Loucy (cell line): ENCODE data around the gene ADGRL3.

ENCODE experiments used
- H2AFZ ChIP-seq: fragments of 200-600 bp; sonication (generic); 2 replicates; pipeline ENCODE4 v1.6.0; 2016; ENCODE audit warnings: antibody characterized with exemption, mild to moderate bottlenecking, low read length, moderate library complexity
- H3F3A ChIP-seq: fragments of 200-600 bp; 2 replicates; pipeline ENCODE4 v1.6.0; 2016; ENCODE audit warnings: antibody characterized with exemption, low read depth, mild to moderate bottlenecking
- H3K27me3 ChIP-seq: fragments of 200-600 bp; sonication (generic); 2 replicates; pipeline ENCODE4 v1.6.1; 2014; ENCODE audit warnings: low read length, mild to moderate bottlenecking; ENCODE audit not compliant: insufficient read depth, poor library complexity, severe bottlenecking
- H3K36me3 ChIP-seq: fragments of 200-600 bp; sonication (generic); 2 replicates; pipeline ENCODE4 v1.6.1; 2016; ENCODE audit warnings: low read length; ENCODE audit not compliant: insufficient read depth
- H3K4me1 ChIP-seq: fragments of 200-600 bp; sonication (generic); 2 replicates; pipeline ENCODE4 v1.5.1; 2014; ENCODE audit warnings: low read length, mild to moderate bottlenecking; ENCODE audit not compliant: insufficient read depth, poor library complexity, severe bottlenecking
- H3K4me2 ChIP-seq: fragments of 200-600 bp; sonication (generic); 2 replicates; pipeline ENCODE4 v1.6.0; 2014; ENCODE audit warnings: antibody characterized with exemption, low read length, low read depth, mild to moderate bottlenecking; ENCODE audit not compliant: poor library complexity, severe bottlenecking
- H3K4me3 ChIP-seq: fragments of 200-600 bp; sonication (generic); 2 replicates; pipeline ENCODE4 v1.5.1; 2014; ENCODE audit warnings: low read length, mild to moderate bottlenecking, mixed read lengths; ENCODE audit not compliant: poor library complexity, severe bottlenecking
- H3K79me2 ChIP-seq: fragments of 200-600 bp; sonication (generic); 2 replicates; pipeline ENCODE4 v1.6.1; 2014; ENCODE audit warnings: low read length; ENCODE audit not compliant: insufficient read depth
- H3K9ac ChIP-seq: fragments of 200-600 bp; sonication (generic); 2 replicates; pipeline ENCODE4 v1.6.0; 2014; ENCODE audit warnings: mild to moderate bottlenecking, low read depth, low read length, moderate library complexity; ENCODE audit not compliant: poor library complexity, severe bottlenecking
- H3K9me2 ChIP-seq: fragments of 200-600 bp; sonication (generic); replicated peaks from 2 replicates; pipeline ENCODE4 v1.6.1; 2016; ENCODE audit warnings: low read depth, low read length, mixed read lengths
- H3K9me3 ChIP-seq: fragments of 200-600 bp; sonication (generic); 2 replicates; pipeline ENCODE4 v1.6.1; 2014; ENCODE audit warnings: mild to moderate bottlenecking, antibody characterized with exemption, low read length, low read depth; ENCODE audit not compliant: insufficient read depth
- H4K20me1 ChIP-seq: fragments of 200-600 bp; sonication (generic); 2 replicates; pipeline ENCODE4 v1.6.0; 2014; ENCODE audit warnings: antibody characterized with exemption, low read length, mild to moderate bottlenecking; ENCODE audit not compliant: insufficient read depth, poor library complexity, severe bottlenecking
- EZH2phosphoT487 ChIP-seq: fragments of 200-600 bp; IDR thresholded peaks from 2 replicates; pipeline ENCODE4 v1.6.1; 2018; ENCODE audit warnings: antibody characterized with exemption, mild to moderate bottlenecking, moderate library complexity, borderline replicate concordance
- TF ChIP-seq, protein P1 (sequence below): fragments of 200-600 bp; sonication (generic); conservative IDR thresholded peaks from 2 replicates; pipeline ENCODE4 v1.5.1; 2014; ENCODE audit warnings: mild to moderate bottlenecking, antibody characterized with exemption, low read length

ADGRL3 gene

DNA sequence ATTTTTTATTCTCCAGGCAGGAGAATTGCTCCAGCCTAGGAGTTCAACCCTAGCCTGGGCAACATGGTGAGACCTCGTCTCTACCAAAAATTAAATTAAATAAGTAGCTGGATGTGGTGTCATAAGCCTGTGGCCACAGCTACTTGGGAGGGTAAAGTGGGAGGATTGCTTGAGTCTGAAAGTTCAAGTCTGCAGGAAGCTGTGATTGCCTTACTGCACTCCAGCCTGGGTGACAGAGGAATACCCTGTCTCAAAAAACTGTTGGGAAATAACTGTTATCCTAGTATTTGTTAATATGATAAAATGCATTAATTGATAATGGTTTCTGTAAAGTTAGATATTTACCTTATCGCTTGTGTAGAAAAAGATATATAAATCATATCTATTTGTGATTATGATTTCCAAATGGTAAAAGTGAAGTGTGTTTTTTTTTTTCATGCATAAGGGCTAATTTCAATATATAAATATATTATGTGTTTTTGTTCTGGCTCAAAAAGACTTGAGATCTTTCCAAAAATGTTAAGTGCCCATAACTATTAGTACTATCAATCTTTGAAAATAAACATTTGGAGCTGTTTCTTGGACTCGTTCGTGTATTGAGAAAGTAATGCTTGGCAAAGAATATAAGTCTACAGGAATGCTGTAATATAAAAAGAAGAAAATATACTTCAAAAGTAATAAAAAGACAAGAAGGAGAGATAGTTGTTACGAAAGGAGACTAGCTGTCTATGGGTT, 396.6 kb downstream of the ADGRL3 start:
- Histone ChIP-seq H3K36me3 (no peaks in the 10 kb centered on the region), H3K4me1 (no peaks in the 10 kb centered on the region), H3K9me2 (no peaks in the 10 kb centered on the region), H3K27me3 (no peaks in the 10 kb centered on the region), H4K20me1 (no peaks in the 10 kb centered on the region), H3K4me3 (no peak overlapping the region), H3K79me2 (no peaks in the 10 kb centered on the region), H2AFZ (no peak overlapping the region), H3K9ac (no peak overlapping the region), H3K9me3 (no peaks in the 10 kb centered on the region), H3F3A (no peaks in the 10 kb centered on the region), H3K4me2 (no peak overlapping the region)
- no peak for TF ChIP-seq EZH2phosphoT487
- TF ChIP-seq, protein P1, sequence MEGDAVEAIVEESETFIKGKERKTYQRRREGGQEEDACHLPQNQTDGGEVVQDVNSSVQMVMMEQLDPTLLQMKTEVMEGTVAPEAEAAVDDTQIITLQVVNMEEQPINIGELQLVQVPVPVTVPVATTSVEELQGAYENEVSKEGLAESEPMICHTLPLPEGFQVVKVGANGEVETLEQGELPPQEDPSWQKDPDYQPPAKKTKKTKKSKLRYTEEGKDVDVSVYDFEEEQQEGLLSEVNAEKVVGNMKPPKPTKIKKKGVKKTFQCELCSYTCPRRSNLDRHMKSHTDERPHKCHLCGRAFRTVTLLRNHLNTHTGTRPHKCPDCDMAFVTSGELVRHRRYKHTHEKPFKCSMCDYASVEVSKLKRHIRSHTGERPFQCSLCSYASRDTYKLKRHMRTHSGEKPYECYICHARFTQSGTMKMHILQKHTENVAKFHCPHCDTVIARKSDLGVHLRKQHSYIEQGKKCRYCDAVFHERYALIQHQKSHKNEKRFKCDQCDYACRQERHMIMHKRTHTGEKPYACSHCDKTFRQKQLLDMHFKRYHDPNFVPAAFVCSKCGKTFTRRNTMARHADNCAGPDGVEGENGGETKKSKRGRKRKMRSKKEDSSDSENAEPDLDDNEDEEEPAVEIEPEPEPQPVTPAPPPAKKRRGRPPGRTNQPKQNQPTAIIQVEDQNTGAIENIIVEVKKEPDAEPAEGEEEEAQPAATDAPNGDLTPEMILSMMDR: no peak

DNA sequence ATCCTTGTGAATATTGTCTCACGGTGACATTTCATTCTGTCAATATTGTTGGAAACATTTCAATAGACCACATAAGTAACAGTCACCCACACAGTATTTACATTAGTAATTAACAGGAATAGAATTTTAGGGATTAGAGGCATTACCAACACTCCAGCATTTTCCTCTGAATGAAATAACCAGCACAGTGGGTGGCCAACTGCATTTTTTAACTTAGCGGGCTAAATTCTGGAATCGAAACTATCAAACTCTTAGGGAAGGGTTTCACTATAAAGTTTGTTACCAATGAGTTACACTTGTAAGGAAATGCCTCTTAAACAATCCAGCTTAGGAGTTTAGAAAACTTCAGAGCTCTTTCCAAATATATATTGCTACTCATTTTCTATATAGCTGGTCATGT, 403.0 kb downstream of the ADGRL3 start:
- Histone ChIP-seq H3K9me2 (no peaks in the 10 kb centered on the region), H3K4me3 (no peak overlapping the region), H3K36me3 (no peaks in the 10 kb centered on the region), H3K79me2 (no peaks in the 10 kb centered on the region), H3F3A (no peaks in the 10 kb centered on the region), H4K20me1 (no peaks in the 10 kb centered on the region), H3K27me3 (no peaks in the 10 kb centered on the region), H2AFZ (no peak overlapping the region), H3K4me1 (no peaks in the 10 kb centered on the region), H3K9me3 (no peaks in the 10 kb centered on the region), H3K9ac (no peak overlapping the region), H3K4me2 (no peak overlapping the region)
- TF ChIP-seq EZH2phosphoT487: no peak
- TF ChIP-seq, protein P1: no peak

DNA sequence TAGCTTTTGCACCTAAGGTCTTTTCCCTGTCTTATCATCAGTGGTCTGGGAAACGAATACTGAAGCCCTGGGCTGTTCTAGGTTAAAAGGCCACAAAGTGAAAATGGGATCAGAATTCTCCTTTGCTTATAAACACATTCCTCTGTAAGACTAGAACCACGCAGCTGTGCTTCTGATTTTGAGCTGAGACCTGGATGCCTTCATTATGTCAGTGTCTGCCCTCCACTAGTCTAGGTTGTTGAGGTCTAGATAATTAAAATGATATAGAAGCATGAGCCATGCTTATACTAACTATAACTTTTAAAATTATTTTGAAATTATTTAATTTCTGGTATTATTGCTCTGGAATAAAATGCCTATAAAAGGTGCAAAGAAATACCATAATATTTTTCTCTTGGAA, 403.9 kb downstream of the ADGRL3 start:
- no peak overlapping the region for H3K9ac ChIP-seq
- no peak overlapping the region for H2AFZ ChIP-seq
- H3F3A ChIP-seq: no peaks in the 10 kb centered on the region
- H3K4me1 ChIP-seq: no peaks in the 10 kb centered on the region
- no peak overlapping the region for H3K4me3 ChIP-seq
- TF ChIP-seq, protein P1: no peak
- no peak for TF ChIP-seq EZH2phosphoT487
- H3K4me2 ChIP-seq: no peak overlapping the region
- no peaks in the 10 kb centered on the region for H3K9me3 ChIP-seq
- H3K27me3 ChIP-seq: no peaks in the 10 kb centered on the region
- no peaks in the 10 kb centered on the region for H3K79me2 ChIP-seq
- H3K9me2 ChIP-seq: no peaks in the 10 kb centered on the region
- no peaks in the 10 kb centered on the region for H4K20me1 ChIP-seq
- H3K36me3 ChIP-seq: no peaks in the 10 kb centered on the region
